Naive B cell (primary cell): ENCODE results near the gene BIRC2. TPM values are rescaled to one million over a fixed set of nuclear protein-coding genes. Genes with fewer than 3 reads are reported as not detected.
"Not testable (repeated sequence)": the region's sequence is repeated elsewhere in the genome, so short reads cannot be mapped to it uniquely, and the experiment has no call there.

Experiments
- ATAC-seq, 2 donors: fragments of 150-1000 bp; cut with Tn5 transposase; 2 replicates each; pipeline ENCODE4 v1.10.0; 2021; ENCODE audit warnings: low read depth in 2 of 2, mild to moderate bottlenecking in 2 of 2, moderate library complexity in 2 of 2
- DNase-seq: peaks from one replicate; pipeline ENCODE4 v3.0.0; 2022
- H3K27ac Mint-ChIP-seq, 6 donors: one replicate each; pipeline ENCODE4 v1.8.0; 2020 to 2022; ENCODE audit warnings: mild to moderate bottlenecking in 6 of 6, mixed read lengths in 6 of 6, moderate library complexity in 5 of 6, inconsistent platforms in 2 of 6
- H3K27me3 Mint-ChIP-seq, 3 donors: one replicate each; pipeline ENCODE4 v1.8.0; 2021 to 2022; ENCODE audit warnings: mixed read lengths in 3 of 3, mild to moderate bottlenecking in 1 of 3
- H3K36me3 Mint-ChIP-seq, 2 donors: one replicate each; pipeline ENCODE4 v1.8.0; 2020 to 2022; ENCODE audit warnings: mixed read lengths in 2 of 2, inconsistent platforms in 1 of 2, mild to moderate bottlenecking in 1 of 2
- H3K4me1 Mint-ChIP-seq, 3 donors: one replicate each; pipeline ENCODE4 v1.8.0; 2020 to 2022; ENCODE audit warnings: mixed read lengths in 3 of 3, inconsistent platforms in 1 of 3, mild to moderate bottlenecking in 1 of 3, moderate library complexity in 1 of 3
- H3K4me3 Mint-ChIP-seq, 8 donors: one replicate each; pipeline ENCODE4 v1.8.0; 2020 to 2022; ENCODE audit warnings: mild to moderate bottlenecking in 8 of 8, mixed read lengths in 8 of 8, moderate library complexity in 8 of 8, inconsistent platforms in 2 of 8
- H3K9me3 Mint-ChIP-seq, 7 donors: one replicate each; pipeline ENCODE4 v1.8.0; 2020 to 2022; ENCODE audit warnings: mixed read lengths in 7 of 7, mild to moderate bottlenecking in 5 of 7, inconsistent platforms in 2 of 7, moderate library complexity in 1 of 7
- polyA plus RNA-seq, 6 donors: library from polyadenylated mRNA; unstranded; fragments of 300-500 nt; fragmentation: Illumina TruSeq; gene quantifications; one replicate each; pipeline ENCODE4 v1.2.3, GENCODE V29; 2021; ENCODE audit warnings: low read depth in 6 of 6

Gene BIRC2
- polyA plus RNA-seq, 6 donors from 2014 or later, result 28.2 to 43.9 (median 35.6) TPM

DNA sequence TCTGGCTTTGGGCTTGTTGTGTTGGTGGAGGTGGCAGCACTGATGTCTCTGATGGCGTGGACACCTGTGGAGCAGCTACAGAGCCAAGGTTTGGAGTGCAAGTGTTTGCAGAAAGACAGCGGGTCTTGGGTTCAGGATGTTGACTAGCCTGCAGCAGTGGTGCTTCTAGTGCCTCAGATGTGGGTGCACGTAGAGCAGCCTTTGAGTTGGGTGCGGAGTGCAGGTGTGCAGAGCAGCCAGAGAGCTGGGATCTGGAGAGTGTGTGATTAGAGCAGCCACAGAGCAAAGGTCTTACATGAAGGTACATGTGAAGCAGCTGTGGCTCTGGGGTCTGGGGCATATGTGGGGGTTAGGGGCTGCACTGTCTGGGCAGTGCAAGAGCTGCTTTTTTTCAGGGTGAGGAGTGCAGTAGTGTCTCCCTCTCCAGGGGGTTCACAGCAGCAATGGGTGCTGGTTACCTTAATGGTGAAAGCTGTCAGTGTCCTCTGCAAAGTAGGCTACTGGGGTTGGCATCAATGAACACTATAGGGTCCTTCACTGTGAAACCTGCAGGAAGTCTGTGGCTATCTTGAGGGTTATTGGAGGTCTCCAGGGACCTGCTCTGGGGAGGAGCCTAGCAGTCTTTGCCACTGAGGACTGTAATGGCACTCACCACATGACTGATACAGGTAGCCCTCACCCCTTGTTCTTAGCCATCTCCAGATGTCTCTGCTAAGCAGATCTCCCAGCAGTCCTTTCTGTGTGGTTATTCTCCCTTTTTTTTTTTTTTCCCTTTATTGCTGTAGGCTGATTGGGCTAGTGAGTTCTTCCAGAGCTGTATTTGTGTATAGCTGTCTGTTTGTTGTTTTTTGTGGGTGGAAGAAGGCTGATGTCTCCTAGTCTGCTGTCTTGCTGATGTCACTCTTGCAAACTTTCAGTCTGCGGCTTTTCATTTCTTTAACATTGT, 14.3 kb downstream of the BIRC2 start:
- peak; percentile 13 for DNase-seq
- peak overlapping the region in 5 of 6 donors; percentile 27 to 67 (median 46) for H3K27ac Mint-ChIP-seq
- ATAC-seq, result peak; percentile 56 to 77
- H3K27me3 Mint-ChIP-seq, result no peaks in the 10 kb centered on the region
- peaks cover 33% of the 10 kb centered on the region in 3 donors for H3K4me1 Mint-ChIP-seq
- H3K36me3 Mint-ChIP-seq, result peaks cover 55 to 56% of the 10 kb centered on the region in 2 donors
- peak overlapping the region in 5 of 8 donors; percentile 42 to 63 (median 48) for H3K4me3 Mint-ChIP-seq
- peaks cover 2 to 17% (median 11%) of the 10 kb centered on the region in 7 donors for H3K9me3 Mint-ChIP-seq

DNA sequence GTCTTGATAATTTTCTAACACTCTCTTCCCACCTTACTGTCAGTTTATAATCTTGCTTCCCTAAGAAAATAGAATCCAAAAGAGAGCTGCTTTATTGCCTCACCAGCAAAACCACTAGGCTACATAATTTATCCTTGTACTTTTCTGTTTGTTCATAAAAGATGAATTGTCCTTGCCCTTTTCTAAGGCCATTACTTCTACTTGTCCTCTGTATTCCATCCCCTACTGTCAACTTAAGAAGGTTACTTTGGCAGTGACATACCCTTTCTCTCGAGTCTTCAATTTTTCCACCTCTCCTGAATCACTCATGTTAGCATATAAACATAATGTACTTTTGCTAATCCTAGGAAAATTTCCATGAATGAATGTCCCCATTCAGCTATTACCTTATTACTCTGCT, 18.0 kb downstream of the BIRC2 start:
- Mint-ChIP-seq H3K27ac (peak overlapping the region in 5 of 6 donors; percentile 4 to 68 (median 39)), H3K36me3 (peaks cover 46 to 53% of the 10 kb centered on the region in 2 donors), H3K9me3 (peaks cover 0 to 8% (median 5%) of the 10 kb centered on the region in 7 donors), H3K4me3 (no peak overlapping the region), H3K4me1 (peaks cover 22 to 41% (median 23%) of the 10 kb centered on the region in 3 donors), H3K27me3 (no peaks in the 10 kb centered on the region)
- ATAC-seq (no peak), DNase-seq (no peak)

DNA sequence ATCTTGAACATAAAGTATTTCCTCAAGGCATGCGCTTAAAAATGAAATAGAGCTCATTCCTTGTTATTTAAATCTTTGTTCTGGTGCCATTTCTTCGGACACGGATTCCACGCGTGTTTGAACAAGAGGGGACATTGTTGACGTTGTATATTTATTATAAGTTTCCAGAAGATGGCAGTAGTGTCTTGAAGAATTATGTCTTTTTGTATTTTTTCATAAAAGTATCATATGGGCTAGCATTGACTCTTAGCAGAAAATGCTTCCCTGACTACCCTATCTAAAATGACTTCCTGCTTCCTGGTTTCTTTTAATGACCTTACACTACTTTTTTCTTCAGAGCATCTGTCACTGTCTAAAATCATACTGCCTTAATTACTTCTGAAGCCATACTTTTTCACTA, 20.4 kb downstream of the BIRC2 start:
- Mint-ChIP-seq H3K27ac (peak overlapping the region; percentile 12 to 92 (median 82)), H3K4me1 (peaks cover 3 to 27% (median 5%) of the 10 kb centered on the region in 3 donors), H3K4me3 (no peak overlapping the region), H3K36me3 (peaks cover 30 to 35% of the 10 kb centered on the region in 2 donors), H3K9me3 (no peaks in the 10 kb centered on the region), H3K27me3 (no peaks in the 10 kb centered on the region)
- ATAC-seq, result peak; percentile 37 to 56
- no peak for DNase-seq

DNA sequence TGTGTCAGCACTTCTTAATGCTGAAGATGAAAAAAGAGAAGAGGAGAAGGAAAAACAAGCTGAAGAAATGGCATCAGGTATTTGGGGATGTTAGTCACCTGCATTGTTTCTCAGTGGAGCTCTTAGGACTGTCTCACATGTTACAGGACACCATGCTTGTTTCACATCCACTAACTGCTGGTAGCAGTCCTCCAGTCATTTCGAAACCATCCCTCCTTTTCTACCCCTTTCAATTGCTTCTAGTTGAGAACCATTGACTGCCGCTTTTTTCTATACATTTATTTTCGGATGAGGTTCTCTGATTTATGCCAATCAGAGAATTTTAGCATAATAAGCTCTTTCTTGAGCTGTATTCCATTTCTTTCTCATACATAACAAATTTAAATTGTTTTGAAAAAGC, 21.5 kb downstream of the BIRC2 start:
- Mint-ChIP-seq H3K27ac (peak overlapping the region in 2 of 6 donors; percentile 54 to 75), H3K27me3 (no peaks in the 10 kb centered on the region), H3K4me3 (no peak overlapping the region), H3K4me1 (peaks cover 3 to 27% (median 5%) of the 10 kb centered on the region in 3 donors), H3K9me3 (no peaks in the 10 kb centered on the region), H3K36me3 (peaks cover 25 to 35% of the 10 kb centered on the region in 2 donors)
- DNase-seq (no peak), ATAC-seq (peak in 1 of 2 donors; percentile 44)

DNA sequence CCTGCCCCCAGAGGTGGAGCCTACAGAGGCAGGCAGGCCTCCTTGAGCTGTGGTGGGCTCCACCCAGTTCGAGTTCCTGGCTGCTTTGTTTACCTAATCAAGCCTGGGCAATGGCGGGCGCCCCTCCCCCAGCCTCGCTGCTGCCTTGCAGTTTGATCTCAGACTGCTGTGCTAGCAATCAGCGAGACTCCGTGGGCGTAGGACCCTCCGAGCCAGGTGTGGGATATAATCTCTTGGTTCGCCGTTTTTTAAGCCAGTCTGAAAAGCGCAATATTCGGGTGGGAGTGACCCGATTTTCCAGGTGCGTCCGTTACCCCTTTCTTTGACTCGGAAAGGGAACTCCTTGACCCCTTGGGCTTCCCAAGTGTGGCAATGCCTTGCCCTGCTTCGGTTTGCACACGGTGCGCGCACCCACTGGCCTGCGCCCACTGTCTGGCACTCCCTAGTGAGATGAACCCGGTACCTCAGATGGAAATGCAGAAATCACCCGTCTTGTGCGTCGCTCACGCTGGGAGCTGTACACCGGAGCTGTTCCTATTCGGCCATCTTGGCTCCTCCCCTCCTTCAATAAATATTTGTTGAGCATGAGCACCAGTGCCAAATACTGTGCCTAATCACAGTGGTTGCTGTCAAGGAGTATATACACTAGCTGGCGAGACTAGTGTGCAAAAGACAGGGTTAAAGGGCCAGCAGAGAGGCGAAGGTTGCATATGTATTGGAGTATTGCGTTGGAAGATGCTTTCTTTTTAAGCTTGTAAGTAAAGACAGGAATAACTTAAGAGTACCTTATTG, 27.8 kb downstream of the BIRC2 start:
- DNase-seq, ATAC-seq, H3K9me3 Mint-ChIP-seq, H3K27me3 Mint-ChIP-seq: not testable (repeated sequence)
- peaks cover 0 to 27% of the 10 kb centered on the region in 2 donors for H3K36me3 Mint-ChIP-seq
- H3K4me3 Mint-ChIP-seq, result peak overlapping the region in 1 of 8 donors; percentile 9
- peaks cover 0 to 12% (median 4%) of the 10 kb centered on the region in 3 donors for H3K4me1 Mint-ChIP-seq
- peak overlapping the region in 1 of 6 donors; percentile 22 for H3K27ac Mint-ChIP-seq

DNA sequence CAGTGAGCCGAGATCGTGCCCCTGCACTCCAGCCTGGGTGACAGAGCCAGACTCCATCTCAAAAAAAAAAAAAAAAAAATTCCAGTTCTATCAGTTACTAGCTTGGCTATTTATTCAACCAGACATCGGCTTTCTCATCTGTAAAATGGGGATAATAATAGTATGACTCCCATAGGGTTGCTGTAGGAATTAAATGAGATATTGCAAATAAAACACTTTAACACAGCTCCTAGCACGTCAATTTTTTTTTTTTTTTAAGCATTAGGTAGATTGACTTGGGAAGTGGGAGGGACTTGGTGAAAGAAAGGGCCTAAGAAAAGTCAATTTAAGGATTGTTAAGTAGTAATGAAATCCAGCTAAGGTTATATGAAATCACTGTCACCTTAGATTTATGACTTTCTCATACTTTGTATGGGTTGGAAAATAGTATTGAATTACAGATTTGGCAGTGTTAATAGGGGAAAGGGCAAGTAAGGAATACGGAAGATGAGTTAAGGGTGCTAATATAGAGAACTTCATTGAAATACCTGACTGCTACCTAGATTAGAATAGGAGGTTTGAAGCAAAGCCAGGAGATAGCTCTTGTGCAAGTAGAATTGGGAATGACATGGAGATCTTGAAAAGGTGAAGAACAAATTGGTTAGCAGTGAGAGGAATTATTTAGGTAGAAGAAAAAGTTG, 28.8 kb downstream of the BIRC2 start:
- no peak overlapping the region for H3K4me3 Mint-ChIP-seq
- peak overlapping the region in 1 of 6 donors; percentile 36 for H3K27ac Mint-ChIP-seq
- DNase-seq (no peak), ATAC-seq (no peak)
- no peaks in the 10 kb centered on the region for H3K9me3 Mint-ChIP-seq
- peaks cover 0 to 12% (median 4%) of the 10 kb centered on the region in 3 donors for H3K4me1 Mint-ChIP-seq
- H3K36me3 Mint-ChIP-seq, result peaks cover 4 to 31% of the 10 kb centered on the region in 2 donors
- H3K27me3 Mint-ChIP-seq, result no peaks in the 10 kb centered on the region

DNA sequence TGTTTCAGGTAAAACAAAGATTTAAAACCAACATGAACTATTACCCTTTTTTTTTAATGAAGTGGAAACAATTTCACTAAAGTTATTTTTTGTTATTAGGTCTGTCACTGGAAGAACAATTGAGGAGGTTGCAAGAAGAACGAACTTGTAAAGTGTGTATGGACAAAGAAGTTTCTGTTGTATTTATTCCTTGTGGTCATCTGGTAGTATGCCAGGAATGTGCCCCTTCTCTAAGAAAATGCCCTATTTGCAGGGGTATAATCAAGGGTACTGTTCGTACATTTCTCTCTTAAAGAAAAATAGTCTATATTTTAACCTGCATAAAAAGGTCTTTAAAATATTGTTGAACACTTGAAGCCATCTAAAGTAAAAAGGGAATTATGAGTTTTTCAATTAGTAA, 30.9 kb downstream of the BIRC2 start:
- H3K4me1 Mint-ChIP-seq, result peaks cover 0 to 7% (median 4%) of the 10 kb centered on the region in 3 donors
- peak overlapping the region in 1 of 6 donors; percentile 69 for H3K27ac Mint-ChIP-seq
- no peak overlapping the region for H3K4me3 Mint-ChIP-seq
- ATAC-seq (no peak), DNase-seq (no peak)
- H3K27me3 Mint-ChIP-seq, result no peaks in the 10 kb centered on the region
- H3K36me3 Mint-ChIP-seq, result peaks cover 8 to 34% of the 10 kb centered on the region in 2 donors
- H3K9me3 Mint-ChIP-seq, result no peaks in the 10 kb centered on the region

DNA sequence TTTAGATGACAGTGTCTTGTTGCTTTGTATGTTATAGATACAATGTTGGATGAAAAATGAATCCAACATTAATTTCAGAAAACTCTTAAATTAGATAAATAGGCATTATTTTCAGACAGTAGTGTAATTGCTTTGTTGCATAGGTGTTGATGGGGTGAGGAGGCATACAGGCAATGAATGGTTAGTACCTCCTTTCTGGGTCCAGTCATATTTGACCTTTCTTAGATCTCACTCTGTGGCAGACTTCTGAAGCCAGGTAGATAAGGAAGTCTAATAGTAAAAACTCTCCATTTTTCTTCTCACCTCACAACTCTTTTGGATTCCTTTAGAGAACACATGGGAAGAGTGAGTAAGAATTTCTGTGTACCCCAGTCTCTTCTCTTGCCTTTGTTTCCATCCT, 31.8 kb downstream of the BIRC2 start:
- Mint-ChIP-seq H3K4me3 (no peak overlapping the region), H3K27me3 (no peaks in the 10 kb centered on the region), H3K4me1 (peaks cover 0 to 7% (median 4%) of the 10 kb centered on the region in 3 donors), H3K36me3 (peaks cover 8 to 41% of the 10 kb centered on the region in 2 donors), H3K27ac (peak overlapping the region in 1 of 6 donors; percentile 8), H3K9me3 (no peaks in the 10 kb centered on the region)
- ATAC-seq, result no peak
- no peak for DNase-seq

DNA sequence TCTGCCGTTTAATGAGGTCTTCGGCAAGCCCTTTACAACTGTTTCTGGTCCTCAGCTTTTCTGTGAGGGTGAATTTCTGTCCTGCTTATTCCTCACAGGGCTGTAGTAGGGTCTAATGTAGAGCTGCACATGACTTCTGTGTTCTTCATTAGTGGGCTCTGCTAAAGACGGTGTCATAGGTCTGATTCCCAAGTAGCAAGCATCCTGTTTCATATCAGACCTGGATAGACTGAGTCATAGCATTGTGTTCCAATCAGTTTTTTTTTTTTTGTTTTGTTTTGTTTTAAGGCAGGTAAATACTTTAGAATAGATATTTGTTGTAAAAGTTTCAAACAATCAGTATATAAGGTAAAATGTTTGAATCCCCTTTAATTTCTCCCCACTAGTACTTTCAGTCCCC, 35.4 kb downstream of the BIRC2 start:
- Mint-ChIP-seq H3K36me3 (peaks cover 16 to 41% of the 10 kb centered on the region in 2 donors), H3K4me1 (peaks cover 0 to 6% (median 0%) of the 10 kb centered on the region in 3 donors), H3K4me3 (no peak overlapping the region), H3K9me3 (no peaks in the 10 kb centered on the region), H3K27me3 (no peaks in the 10 kb centered on the region), H3K27ac (no peak overlapping the region)
- no peak for ATAC-seq
- no peak for DNase-seq

DNA sequence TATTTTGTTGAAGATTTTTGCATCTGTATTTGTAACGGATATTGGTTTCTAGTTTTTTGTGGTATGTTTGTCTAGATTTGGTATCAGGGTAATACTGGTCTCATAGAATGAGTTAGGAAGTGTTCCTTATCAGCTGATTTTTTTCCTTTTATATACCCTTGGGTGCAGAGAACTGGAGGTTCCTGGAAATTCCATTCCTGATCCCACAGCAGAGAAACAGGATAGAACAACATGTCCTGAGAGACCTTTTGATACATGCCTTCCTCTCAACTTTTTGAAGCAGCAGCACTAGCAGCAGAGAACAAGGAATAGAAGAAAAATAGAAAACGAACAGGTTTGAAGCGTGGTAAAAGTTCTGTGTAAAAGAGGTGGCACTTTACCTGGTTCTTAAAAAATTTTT, 36.8 kb downstream of the BIRC2 start:
- Mint-ChIP-seq H3K36me3 (peaks cover 16 to 30% of the 10 kb centered on the region in 2 donors), H3K27ac (peak overlapping the region in 2 of 6 donors; percentile 0 to 5), H3K4me1 (peaks cover 0 to 6% (median 0%) of the 10 kb centered on the region in 3 donors), H3K9me3 (no peaks in the 10 kb centered on the region), H3K27me3 (no peaks in the 10 kb centered on the region), H3K4me3 (no peak overlapping the region)
- ATAC-seq (no peak), DNase-seq (no peak)

DNA sequence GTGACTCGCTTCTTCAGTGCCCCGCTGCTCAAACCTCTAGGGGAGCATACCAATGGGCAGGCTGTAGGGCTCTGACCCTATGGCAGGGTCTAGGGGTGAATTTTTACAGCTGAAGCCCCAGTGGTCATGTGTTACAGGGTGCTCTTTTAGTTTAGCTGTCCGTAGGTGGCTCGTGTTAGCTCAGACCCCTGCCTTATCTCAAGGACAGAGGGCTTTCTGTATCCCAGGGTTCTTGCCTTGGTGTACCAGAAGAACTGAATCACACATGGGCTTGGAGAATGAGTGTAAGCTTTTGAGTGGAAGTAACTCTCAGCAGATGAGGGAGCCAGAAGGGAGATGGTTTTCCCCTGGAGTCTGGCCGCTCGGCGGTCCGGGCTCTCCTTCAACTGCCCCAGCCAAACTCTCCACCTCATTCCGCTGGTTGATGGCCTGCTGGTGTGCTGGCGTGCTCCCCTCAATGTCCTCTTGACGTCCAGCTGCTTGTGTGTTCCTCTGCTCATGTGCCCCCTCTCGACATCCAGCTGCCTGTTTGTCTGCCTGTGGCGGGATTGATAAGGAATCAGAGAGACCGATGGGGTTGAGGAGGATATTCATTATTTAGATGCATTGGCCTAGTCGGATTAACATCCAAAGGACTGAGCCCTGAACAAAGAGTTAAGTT, 37.5 kb downstream of the BIRC2 start:
- Mint-ChIP-seq H3K9me3 (no peaks in the 10 kb centered on the region), H3K36me3 (peaks cover 16 to 23% of the 10 kb centered on the region in 2 donors), H3K4me3 (no peak overlapping the region), H3K27ac (peak overlapping the region in 2 of 6 donors; percentile 5 to 15), H3K4me1 (peaks cover 0 to 6% (median 0%) of the 10 kb centered on the region in 3 donors), H3K27me3 (no peaks in the 10 kb centered on the region)
- DNase-seq, result no peak
- no peak for ATAC-seq
